Stimulated activated CD8-positive, alpha-beta memory T cell treated with anti-CD3 and anti-CD28 coated beads, Interleukin-15, amount 100 ng/mL, for 48 hours (primary cell): ENCODE results near the gene MDM2.
"Not testable (repeated sequence)": the region's sequence is repeated elsewhere in the genome, so short reads cannot be mapped to it uniquely, and the experiment has no call there.

Source experiments
- DNase-seq, 2 donors: peaks; one replicate each; pipeline ENCODE4 v3.0.0-alpha.2; 2020; ENCODE audit warnings: low read depth in 2 of 2

The MDM2 gene

GRCh38 chr12:68785823-68786222 lies 22.2 kb upstream of the MDM2 start:
- no peak for DNase-seq

GRCh38 chr12:68786929-68787328 lies 21.0 kb upstream of the MDM2 start:
- DNase-seq = no peak

GRCh38 chr12:68788554-68789143 lies 19.3 kb upstream of the MDM2 start:
- no peak for DNase-seq

GRCh38 chr12:68789144-68789878 lies 18.7 kb upstream of the MDM2 start:
- no peak for DNase-seq

- DNase-seq = no peak
Measured at GRCh38 chr12:68790081-68790951, 17.7 kb upstream of the MDM2 start.

- DNase-seq = no peak
Measured at GRCh38 chr12:68790952-68791234, 17.1 kb upstream of the MDM2 start.

GRCh38 chr12:68791897-68792481 lies 16.0 kb upstream of the MDM2 start:
- DNase-seq = no peak

- no peak for DNase-seq
Measured at GRCh38 chr12:68792952-68793351, 15.0 kb upstream of the MDM2 start.

GRCh38 chr12:68793436-68793835 lies 14.5 kb upstream of the MDM2 start:
- no peak for DNase-seq

GRCh38 chr12:68793975-68794652 lies 13.9 kb upstream of the MDM2 start:
- DNase-seq = no peak

GRCh38 chr12:68794653-68795251 lies 13.2 kb upstream of the MDM2 start:
- DNase-seq = no peak

GRCh38 chr12:68796399-68796798 lies 11.6 kb upstream of the MDM2 start:
- DNase-seq = no peak

GRCh38 chr12:68798882-68799234 lies 9.1 kb upstream of the MDM2 start:
- no peak for DNase-seq

- no peak for DNase-seq
Measured at GRCh38 chr12:68800294-68800693, 7.7 kb upstream of the MDM2 start.

- not testable (repeated sequence) for DNase-seq
Measured at GRCh38 chr12:68801124-68801523, 6.9 kb upstream of the MDM2 start.

- not testable (repeated sequence) for DNase-seq
Measured at GRCh38 chr12:68802372-68802745, 5.6 kb upstream of the MDM2 start.

- DNase-seq = not testable (repeated sequence)
Measured at GRCh38 chr12:68802911-68803651, 4.9 kb upstream of the MDM2 start.

GRCh38 chr12:68803948-68804656 lies 3.9 kb upstream of the MDM2 start:
- no peak for DNase-seq

GRCh38 chr12:68804657-68805591 lies 3.1 kb upstream of the MDM2 start:
- no peak for DNase-seq
